ENCODE data around the gene KTI12.

DNA sequence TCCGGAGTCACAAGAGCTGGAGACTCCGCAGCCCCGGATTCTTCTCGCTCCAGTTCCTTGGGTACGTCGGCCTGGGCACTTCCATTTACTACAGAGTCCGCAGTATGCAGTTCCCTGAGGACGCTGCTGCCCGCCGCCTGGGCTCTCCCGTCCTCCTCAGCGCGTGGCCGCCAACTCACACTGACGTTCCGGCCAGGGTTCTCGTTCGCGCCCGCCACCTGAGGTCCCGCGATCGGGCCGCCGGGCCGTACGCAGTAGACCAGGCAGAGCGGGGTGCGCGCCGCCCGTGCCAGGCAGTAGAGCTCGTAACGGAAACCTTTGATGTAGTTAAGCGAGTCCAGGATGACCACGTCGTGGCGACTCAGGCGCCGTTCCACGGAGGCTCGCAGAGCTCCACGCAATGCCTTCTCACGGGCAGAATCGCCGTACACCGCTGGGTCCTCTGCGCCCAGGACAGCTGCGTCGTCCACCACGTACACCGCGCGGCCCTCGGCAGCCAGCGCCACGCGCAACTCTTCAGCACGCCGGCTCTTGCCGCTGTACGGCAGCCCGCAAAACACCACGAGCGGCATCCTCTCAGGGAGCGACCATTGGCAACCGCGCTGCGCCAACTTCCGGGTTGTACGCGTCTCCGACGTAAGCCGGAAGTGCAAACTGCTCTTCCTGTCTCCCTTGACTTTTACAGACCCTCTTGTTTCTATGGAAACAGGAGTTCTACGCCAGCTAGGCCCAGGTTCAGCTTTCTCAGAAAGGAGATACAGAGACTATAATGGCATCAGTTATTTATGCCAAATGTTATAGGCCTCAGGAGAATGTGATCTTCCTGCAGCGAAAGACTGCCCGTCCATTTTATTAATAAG, at the start of gene KTI12:
- peak; percentile 44 to 57 for TF ChIP-seq POLR2A (IDR thresholded peaks at IDR 0.05)
- no peak for TF ChIP-seq CTCF (IDR thresholded peaks at IDR 0.05)
